NCI-H2081 (cell line): ENCODE measurements around the gene ARHGEF7.
"Not testable (repeated sequence)": the region's sequence is repeated elsewhere in the genome, so short reads cannot be mapped to it uniquely, and the experiment has no call there.

Experiments
- DNase-seq, 2 experiments: peaks; one replicate each; lab custom pipeline; 2025; lab: John Stamatoyannopoulos, UW

Gene ARHGEF7

DNA sequence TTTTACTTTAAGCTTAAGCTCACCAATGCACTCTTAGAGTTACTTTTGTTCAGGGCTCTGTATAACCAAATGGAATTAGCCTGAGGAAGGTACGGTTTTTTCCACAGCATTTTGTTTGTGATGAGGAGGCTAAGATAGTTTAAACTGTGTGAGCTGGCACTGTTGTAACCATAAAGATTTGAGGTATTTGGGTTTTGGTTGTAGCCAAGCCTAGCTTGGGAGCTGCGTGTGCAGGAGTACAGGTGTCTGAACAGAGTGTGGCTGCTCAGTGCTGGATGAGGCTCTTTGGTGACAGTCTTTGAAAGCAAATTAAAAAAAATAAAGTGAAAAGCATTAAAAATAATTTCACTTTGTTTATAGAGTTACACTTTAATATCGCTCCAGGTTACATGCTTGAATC, 56.0 kb downstream of the ARHGEF7 start:
- no peak for DNase-seq

DNA sequence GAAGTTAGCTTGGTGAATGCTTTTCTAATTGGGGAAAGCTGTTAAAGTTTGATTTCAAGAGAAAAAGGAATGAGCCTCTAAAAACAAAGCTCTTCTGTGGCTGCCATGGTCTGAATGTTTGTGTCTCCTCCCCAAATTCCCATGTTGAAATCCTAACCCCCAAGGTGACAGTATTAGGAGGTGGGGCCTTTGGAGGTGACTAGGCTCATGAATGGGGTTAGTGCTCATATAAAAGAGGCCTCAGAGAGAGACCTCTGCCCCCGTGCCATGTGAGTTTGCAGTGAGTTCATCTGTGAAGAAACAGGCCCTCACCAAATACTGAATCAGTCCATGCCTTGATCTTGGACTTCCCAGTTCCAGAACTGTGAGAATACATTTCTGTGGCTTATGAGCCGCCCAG, 56.5 kb downstream of the ARHGEF7 start:
- no peak for DNase-seq

DNA sequence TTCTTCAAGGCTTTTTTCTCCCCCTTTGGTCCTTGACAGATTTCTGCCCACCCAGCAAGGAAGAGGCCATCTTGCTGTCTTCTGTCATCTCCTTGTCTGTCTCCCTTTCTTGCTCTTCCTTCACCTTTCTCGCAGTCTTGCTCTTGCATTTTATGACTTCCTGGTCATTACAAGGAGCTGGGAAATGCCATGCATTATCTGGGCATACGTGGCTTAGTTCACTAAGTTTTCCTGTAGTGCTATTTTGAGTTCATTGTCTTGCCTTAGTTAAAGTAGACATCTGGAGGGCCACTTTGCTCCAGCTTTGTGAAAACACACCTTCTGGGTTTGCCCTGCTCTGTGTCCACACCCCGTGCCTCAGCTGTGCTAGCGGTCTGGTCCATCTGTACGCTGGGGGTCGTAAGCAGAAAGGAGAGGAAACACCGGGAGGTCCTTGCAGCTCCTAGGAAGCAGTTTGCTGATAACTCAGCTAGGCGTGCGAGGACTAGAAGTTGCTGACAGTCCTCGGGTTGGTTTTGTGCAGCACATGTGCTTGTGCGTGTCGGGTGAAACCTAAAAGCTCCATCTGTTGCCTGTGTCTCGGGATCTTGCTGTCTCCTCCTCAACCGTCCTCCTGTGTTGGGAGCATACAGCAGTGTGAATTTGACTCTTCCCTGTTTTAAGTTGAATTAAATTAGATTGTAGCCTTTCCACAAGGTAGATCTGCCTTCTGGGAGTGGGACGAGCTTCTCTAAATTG, 59.4 kb downstream of the ARHGEF7 start:
- no peak for DNase-seq

DNA sequence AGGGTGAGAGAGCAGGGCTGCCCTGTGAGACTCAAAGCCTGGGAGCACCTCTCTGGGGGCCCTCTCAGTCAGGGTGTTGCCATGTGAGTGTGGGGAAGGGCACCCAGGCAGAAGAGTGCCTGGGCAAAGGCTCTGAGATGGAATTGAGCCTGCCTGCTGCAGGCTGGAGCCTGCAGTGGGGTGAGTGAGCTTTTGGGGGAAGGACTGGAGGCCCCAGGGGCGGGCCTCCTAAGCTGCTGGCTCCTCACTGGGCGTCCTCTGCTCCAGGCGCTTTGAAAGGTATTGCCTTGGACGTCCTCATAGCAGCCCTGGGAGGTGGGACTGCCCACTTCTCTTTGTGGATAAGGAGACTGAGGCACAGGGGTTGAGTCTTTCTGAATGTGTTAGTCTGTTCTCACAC, 60.3 kb downstream of the ARHGEF7 start:
- DNase-seq = no peak

DNA sequence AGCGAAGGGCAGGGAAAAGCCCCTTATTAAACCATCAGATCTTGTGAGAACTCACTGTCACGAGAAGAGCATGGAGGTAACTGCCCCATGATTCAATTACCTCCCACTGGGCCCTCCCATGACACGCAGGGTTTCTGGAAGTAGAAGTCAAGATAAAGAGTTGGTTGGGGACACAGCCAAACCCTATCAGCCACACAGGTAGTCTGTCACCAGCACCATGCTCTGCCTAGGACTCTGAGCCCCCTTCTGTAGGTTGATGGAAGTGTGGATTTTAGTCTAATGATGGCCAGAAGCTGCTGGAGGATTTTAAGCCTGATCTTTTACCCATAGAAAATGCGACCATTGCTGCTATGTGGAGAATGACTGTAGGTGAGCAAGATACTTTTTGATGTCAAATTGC, 60.8 kb downstream of the ARHGEF7 start:
- no peak for DNase-seq

DNA sequence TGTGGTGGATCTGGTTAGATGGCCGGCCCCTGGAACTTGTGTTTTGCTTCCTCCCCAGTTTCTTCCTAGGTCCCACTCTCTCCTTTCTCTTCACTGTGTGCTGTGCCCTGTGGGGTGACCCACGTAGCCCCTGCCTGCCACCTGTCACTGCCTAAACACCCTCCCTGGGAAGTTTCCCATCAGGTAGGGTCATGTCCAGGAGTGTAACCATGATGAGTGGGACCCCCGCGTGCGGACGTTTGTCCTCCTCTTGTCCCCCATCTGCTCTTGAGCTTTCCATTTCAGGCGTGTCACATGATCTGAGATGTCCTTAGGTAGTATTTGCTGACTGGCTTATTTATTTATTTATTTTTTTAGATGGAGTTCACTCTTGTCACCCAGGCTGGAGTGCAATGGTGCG, 61.3 kb downstream of the ARHGEF7 start:
- DNase-seq = no peak

DNA sequence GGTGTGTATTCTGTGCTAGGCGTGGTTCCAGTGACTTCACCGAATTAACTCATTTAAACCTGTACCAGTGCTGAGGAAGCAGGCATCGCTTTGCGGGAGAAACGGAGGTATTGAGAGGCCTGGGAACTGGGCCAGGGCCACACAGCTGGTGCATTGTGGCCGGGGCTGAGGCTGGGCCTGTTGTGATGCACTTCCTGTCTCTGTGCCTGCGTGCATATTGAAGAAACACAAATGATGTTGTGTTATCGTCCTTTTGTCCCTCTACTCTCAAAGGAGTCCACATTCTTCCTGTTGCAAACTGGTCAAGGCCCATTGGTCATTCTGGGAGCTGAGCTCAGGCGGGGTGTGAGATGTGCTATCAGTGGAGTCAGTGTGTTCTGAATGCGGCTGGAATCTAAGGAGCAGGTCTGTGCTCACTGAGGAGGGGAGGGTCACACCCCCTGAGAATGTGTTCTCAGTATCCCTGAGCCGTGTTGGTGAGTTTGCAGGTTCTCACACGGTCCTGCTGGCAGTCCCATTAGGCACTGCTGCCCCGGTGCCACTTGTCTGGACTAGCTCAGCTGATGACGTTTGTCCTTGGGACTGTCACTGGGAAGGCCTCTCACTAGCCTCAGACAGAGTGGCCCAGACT, 62.1 kb downstream of the ARHGEF7 start:
- peak; percentile 23 to 65 for DNase-seq

DNA sequence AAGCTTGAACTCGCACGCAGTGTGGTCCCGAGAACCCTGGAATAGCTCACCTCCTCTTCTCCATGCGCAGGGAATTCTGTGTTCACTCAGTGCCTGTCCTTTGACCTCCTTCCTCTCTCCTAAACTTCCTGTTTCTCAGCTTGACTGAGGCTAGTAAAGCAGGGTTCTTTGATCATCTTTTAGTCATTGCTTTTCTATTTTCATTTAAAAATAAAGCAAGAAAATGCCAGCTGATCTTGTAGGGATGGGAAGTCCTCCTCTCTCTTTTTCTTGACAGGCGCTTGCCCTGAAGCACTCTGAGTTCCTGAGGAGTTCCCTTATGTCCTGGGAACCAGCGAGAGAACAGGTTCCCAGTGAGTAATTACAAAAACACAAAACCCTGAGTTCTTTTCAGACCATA, 62.8 kb downstream of the ARHGEF7 start:
- DNase-seq = no peak

DNA sequence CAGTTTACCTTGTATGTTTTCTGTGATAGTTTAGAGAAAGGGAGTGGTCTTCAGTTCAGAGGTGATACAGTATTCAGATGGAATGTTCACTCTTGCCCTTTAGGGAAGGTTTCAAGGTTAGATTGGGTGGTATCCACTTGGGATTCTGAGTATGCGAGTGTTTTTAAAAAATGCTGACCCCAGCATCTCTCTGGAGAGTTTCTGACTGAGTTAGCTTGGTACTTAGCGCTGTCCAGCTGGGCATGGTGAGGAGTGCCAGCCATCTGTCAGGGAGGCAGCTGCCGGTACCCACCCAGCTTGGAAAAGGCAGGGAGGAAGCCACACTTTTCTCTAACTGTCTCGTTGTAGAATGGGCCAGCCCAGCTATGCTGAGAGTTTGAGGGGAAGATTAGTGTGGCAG, 63.3 kb downstream of the ARHGEF7 start:
- DNase-seq = no peak

DNA sequence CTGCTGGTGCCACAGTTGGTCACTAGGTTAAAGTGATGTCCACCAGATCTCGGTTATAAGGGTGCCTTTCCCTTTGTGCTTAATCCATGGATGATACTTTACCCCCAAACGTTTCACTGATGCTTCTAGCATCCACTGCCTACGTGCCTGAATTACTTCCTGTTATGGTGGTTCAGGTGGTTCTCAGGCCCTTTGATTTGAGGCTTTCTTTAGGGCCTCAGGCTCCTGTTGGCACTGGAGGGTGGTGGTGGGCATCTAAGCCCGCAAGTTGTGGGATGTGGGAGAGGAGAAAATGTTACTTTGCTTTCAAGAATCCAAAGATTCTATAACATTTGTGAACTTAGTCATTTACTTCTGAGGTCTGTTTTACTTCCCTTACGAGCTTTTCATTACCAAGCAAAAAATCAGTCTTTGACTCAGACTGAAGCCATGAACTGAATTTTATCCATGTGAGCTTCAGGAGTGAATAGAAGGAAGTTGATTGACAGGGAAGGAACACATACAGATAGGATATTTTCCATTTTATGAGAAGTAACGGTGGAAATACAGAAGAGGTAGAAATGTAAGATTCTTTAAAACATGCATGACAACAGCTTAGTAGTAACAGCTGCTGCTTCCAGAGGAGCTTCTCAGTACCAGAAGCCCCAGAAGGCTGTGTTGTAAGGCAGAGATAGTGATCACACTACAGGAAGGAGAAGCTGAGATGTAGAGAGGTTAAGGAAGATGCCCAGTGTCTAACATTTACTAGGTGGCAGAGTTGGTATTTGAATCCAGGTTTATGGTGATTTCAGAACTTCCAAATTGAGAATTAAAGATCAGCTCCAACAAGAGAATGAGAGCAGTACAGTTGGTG, 65.0 kb downstream of the ARHGEF7 start:
- DNase-seq = no peak

DNA sequence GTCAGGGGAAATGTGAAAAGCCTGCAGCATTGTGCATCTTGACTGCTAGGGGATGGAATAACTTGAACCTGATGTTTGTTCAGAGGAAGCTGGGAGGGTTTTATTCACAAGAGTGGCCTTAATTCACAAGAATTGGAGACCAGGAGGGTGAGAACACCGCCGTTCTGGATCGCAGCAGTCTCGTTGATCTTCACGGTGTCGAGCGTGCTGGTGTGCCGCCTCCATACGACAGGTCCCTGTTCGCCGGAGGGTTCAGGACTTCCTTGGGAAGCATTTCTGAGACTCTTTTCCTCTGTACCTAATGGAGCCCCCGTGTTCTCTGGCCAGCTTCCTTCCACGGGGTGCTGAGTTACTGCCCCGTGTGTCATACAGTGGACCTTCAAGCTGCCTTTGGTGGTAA, 66.9 kb downstream of the ARHGEF7 start:
- no peak for DNase-seq

DNA sequence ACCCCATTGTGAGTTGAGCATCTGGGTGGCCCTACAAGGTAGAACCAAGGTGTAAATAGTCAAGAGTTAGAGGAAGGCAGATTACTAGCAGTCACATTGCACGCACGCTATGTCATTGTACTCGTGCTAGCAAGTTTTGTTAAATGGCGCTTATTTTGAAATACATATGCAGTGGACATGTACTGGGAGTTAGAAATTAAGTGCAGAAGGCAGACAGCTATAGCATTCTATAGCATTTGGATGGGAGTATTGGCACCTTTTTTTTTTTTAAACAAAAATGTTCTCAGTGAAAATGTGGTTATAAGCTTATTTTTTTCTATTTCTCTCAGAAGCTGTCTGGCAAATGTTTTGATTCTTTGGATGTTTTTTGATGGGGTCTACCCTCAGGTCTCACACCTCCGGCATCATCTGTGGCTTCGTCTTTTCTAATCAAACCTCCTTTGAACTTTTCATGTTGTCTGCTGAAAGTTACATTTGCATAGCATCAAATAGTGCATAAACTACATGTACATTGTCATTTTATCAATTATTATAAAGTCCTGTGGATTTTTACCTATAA, 68.1 kb downstream of the ARHGEF7 start:
- no peak for DNase-seq

DNA sequence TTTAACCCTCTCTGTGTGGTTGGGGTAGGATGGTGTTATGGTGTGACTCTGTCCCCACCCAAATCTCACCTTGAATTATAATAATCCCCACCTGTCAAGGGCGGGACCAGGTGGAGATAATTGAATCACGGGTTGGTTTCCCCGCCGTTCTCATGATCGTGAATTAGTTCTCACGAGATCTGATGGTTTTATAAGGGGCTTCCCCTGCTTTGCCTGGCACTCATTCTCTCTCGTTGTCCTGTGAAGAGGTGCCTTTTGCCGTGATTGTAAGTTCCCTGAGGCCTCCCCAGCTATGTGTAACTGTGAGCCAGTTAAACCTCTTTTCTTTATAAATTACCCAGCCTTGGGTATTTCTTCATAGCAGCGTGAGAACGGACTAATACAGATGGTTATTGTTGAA, 68.8 kb downstream of the ARHGEF7 start:
- no peak for DNase-seq

DNA sequence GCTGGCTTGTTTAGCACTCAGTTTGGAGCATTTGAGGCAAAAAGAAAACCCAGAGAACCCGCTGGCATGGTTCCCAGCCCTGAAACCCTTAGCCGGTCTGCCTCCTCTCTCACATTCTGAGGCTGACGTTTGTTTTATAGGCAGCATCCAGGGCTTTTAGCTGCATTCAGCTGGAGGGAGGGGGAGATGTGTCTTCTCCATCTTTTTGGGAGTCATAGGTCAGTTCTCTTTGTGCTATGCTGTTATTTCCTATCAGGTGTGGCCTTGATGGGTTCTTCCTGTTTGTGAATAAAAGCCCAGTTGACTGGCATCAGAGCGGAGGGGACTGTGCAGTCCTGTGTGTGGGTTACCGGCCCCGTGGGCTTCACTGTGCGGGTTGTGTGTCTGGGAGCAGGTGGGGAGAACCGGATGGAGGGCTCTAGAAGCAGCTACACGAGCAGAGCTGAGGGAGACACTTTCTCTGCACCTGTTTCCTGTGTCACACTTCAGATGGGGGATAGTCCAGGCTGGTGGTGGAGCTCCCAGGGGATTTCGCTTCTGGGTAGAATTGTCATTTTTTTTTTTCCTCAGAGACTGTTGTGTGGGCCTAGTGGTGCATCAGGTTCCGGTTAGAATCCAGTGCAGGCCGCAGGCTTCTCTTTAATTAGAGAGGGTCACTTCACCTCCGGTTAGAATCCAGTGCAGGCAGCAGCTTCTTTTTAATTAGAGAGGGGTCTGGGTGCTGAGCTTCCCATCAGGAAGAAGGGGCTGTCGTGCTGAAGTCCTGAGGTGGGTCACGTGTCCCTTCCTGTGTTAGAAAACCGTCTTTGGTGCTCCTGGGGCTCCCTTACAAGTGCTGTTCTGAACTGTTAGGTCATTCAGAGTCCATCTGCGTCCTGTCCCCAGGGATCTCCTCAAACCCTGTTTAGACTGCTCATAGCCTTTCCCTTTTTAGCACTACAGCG, 69.6 kb downstream of the ARHGEF7 start:
- DNase-seq = peak; percentile 5 to 31

DNA sequence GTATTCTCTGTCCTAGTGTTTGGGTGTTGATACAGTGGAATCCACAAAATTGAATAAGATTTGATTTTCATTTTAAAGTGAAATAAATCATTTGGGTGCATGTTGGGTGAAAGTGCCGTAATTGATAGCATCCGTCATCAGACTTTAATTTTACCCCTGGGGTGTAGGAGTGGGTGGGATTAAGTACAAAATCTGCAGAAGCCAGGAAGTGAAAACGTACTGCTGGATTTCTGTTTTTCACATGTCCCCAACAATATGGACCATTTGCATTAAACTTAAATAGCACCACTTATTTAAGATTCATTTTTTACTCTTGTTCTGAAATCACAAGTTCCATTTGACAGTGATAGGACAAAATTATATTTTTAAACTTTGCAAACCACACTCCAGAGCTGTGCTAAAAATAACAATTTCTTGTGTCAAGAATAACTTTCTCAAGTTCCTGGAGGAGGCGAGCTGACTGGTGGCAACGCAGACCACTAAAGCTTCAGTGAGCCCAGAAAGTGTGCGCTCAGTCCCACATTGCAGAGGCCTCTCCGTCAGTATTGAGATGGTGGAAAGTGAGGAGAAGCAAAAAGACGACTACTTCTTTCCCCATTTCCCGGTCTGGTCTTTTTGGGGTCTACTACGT, 71.3 kb downstream of the ARHGEF7 start:
- DNase-seq = no peak

DNA sequence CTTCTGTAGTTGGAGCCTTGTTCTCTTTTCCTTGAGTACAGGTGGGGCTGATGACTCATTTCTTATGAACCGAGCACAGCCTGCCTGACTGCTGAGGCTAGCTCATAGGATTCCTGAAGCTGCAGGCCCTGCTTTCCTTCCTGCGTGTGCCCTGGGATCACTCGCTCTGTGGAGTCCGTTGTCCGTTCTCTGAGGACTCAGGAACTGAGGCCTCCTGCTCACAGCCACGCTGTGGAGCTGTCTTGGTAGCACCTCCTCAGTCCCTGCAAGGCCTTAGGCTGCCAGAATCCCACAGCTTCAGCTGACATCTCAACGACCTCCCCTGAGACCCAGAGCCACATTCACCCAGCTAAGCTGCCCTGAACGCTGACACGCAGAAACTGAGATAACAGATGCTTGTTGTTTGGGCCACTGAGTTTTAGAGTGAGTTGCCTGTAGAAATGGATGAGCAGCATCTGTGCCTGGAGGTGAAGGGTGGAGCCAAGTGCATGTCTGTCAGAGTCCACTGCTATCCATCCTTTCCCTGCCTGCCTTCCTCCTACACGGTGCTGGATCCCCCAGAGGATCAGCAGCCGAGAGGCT, 72.9 kb downstream of the ARHGEF7 start:
- no peak for DNase-seq

DNA sequence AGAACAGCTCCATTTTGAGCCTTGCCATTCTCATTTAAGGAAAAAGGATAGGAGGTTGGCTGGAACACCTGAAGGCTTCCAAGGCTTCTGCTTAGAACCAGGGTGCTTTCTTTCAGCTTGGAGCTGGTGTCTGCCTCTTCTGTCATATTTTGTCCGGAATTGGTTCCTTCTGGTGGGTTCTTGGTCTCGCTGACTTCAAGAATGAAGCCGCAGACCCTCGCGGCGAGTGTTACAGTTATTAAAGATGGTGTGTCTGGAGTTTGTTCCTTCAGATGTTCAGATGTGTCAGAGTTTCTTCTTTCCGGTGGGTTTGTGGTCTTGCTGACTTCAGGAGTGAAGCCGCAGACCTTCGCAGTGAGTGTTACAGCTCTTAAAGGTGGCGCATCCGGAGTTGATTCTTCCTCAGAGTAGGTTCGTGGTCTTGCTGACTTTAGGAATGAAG, 74.0 kb downstream of the ARHGEF7 start:
- not testable (repeated sequence) for DNase-seq

DNA sequence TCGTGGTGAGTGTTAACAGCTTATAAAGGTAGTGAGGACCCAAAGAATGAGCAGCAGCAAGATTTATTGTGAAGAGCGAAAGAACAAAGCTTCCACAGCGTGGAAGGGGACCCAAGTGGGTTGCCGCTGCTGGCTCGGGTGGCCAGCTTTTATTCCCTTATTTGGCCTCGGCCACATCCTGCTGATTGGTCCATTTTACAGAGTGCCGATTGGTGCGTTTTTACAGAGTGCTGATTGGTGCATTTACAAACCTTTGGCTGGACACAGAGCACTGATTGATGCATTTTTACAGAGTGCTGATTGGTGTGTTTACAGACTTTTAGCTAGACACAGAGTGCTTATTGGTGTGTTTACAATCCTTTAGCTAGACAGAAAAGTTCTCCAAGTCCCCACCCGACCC, 74.4 kb downstream of the ARHGEF7 start:
- not testable (repeated sequence) for DNase-seq

DNA sequence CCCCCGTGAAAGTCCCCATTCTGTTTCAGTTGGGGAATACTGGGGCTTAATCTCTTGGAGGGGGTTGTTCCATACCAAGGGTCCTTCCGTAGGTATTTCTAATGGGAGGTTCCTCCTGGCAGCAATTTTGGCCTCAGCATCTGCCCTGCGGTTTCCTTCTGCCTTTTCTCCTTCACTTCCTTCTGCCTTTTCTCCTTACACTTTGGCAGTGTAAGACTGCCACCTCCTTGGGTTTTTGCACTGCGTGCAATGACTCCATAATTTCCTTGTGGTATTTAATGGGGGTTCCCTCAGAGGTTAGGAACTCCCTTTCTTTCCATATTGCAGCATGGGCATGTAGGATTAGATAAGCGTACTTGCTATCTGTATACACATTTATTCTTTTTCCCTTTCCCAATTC, 78.1 kb downstream of the ARHGEF7 start:
- not testable (repeated sequence) for DNase-seq

DNA sequence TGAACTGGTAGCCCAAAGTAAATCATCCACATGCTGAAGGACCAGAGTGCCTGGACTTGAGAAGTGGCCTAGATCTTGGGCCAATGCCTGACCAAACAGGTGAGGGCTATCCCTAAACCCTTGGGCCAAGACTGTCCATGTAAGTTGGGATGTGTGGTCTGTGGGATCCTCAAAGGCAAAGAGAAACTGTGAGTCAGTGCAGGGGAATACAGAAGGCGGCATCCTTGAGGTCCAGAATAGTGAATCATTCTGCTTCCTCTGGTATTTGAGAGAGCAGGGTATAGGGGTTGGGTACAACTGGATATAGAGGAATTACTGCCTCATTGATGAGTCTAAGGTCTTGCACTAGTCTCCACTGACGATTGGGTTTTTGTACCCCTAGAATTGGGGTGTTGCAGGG, 79.5 kb downstream of the ARHGEF7 start:
- not testable (repeated sequence) for DNase-seq
